Testis (tissue), 3 donors: ENCODE results near the gene FNDC3A. TPM values are rescaled to one million over a fixed set of nuclear protein-coding genes. Genes with fewer than 3 reads are reported as not detected.

Source experiments
- DNase-seq: peaks from one replicate; pipeline ENCODE4 v3.0.0-alpha.2; 2019
- H3K27ac ChIP-seq, 2 donors: fragments of 200-600 bp; sonication (generic); one replicate each; pipeline ENCODE4 v1.5.1; 2019
- H3K27me3 ChIP-seq: fragments of 200-600 bp; sonication (generic); one replicate; pipeline ENCODE4 v1.5.1; 2019
- H3K36me3 ChIP-seq: fragments of 200-600 bp; sonication (generic); one replicate; pipeline ENCODE4 v1.5.1; 2017; ENCODE audit warnings: low read depth; ENCODE audit errors: missing control alignments
- H3K4me1 ChIP-seq: fragments of 200-600 bp; sonication (generic); one replicate; pipeline ENCODE4 v1.5.1; 2019
- H3K4me3 ChIP-seq, 2 donors: fragments of 200-600 bp; sonication (generic); one replicate each; pipeline ENCODE4 v1.5.1; 2017 to 2019
- H3K9me3 ChIP-seq: fragments of 200-600 bp; sonication (generic); one replicate; pipeline ENCODE4 v1.5.1; 2017
- CTCF ChIP-seq, 3 experiments: fragments of 450-650 bp in 2 of 3; fragments of 200-600 bp in 1 of 3; sonication (generic) in 1 of 3; IDR thresholded peaks; one replicate each; pipeline ENCODE4 v1.5.1; 2016 to 2019; ENCODE audit warnings: antibody characterized with exemption in 3 of 3, mild to moderate bottlenecking in 2 of 3, moderate library complexity in 1 of 3
- POLR2A ChIP-seq: fragments of 450-650 bp; IDR thresholded peaks from one replicate; pipeline ENCODE4 v1.6.1; 2017; ENCODE audit warnings: antibody characterized with exemption, mild to moderate bottlenecking, moderate library complexity
- WGBS, 2 donors: methylation state at CpG; one replicate each; pipeline ENCODE4 v1.1.5; 2018; 5-methylcytosine and 5-hydroxymethylcytosine counted together
- intact Hi-C: fragments of 100-400 bp; cut with DNase I; formaldehyde crosslinking; loops from one replicate; pipeline ENCODE4 v1.15.1; 2023; ENCODE audit warnings: low total_unique reads
- polyA plus RNA-seq: library from polyadenylated mRNA; stranded (reverse); fragments of 350-450 nt; fragmentation: Illumina TruSeq; extraction: RNeasy Lipid Tissue Mini Kit (QIAGEN cat#74804); gene quantifications from one replicate; pipeline ENCODE4 v1.2.3, GENCODE V29; 2014; ENCODE audit warnings: low read depth, low replicate concordance; ENCODE audit not compliant: insufficient read depth
- total RNA-seq, 2 donors: library from RNA; depleted of rRNA; stranded (reverse); fragments of >200 nt; gene quantifications; one replicate each; pipeline ENCODE4 v1.2.3, GENCODE V29; 2016

FNDC3A gene
- total and polyA plus RNA-seq, 3 donors from 2014 or later = 52.5 to 77.3 (median 75.0) TPM

- Histone ChIP-seq H3K9me3 (no peaks in the 10 kb centered on the region), H3K27me3 (no peaks in the 10 kb centered on the region), H3K4me1 (peaks cover 9% of the 10 kb centered on the region), H3K27ac (no peak overlapping the region), H3K4me3 (no peak overlapping the region), H3K36me3 (no peaks in the 10 kb centered on the region)
- TF ChIP-seq POLR2A (no peak), CTCF (IDR thresholded peaks at IDR 0.05) (no peak)
- no peak for DNase-seq
- whole genome bisulfite sequencing, 2 donors = 90 to 94% methylated on average over 5 of the region's 5 CpGs
- intact Hi-C loops = no loop called here
Observed at GRCh38 chr13:49210669-49211068, 235.0 kb downstream of the FNDC3A start.

GRCh38 chr13:49213539-49213938 lies 237.8 kb downstream of the FNDC3A start:
- Histone ChIP-seq H3K4me1 (peaks cover 9% of the 10 kb centered on the region), H3K36me3 (no peaks in the 10 kb centered on the region), H3K9me3 (no peaks in the 10 kb centered on the region), H3K4me3 (no peak overlapping the region), H3K27me3 (no peaks in the 10 kb centered on the region), H3K27ac (no peak overlapping the region)
- no peak for DNase-seq
- intact Hi-C loops = no loop called here
- WGBS, 2 donors = 97 to 100% methylated on average over 1 of the region's 1 CpG
- TF ChIP-seq CTCF (IDR thresholded peaks at IDR 0.05) (no peak), POLR2A (no peak)

- no peak for TF ChIP-seq POLR2A
- TF ChIP-seq CTCF (IDR thresholded peaks at IDR 0.05) = no peak
- intact Hi-C loops = no loop called here
- WGBS, 2 donors = 50 to 66% methylated on average over 6 of the region's 6 CpGs
Observed at GRCh38 chr13:49213997-49214916, 238.5 kb downstream of the FNDC3A start.

GRCh38 chr13:49214917-49215376 lies 239.2 kb downstream of the FNDC3A start:
- TF ChIP-seq CTCF (IDR thresholded peaks at IDR 0.05) (no peak), POLR2A (no peak)
- peak; percentile 32 for DNase-seq

More at GRCh38 chr13:49213997-49214916, 238.5 kb downstream of the FNDC3A start:
- H3K27ac ChIP-seq = no peak overlapping the region
- no peaks in the 10 kb centered on the region for H3K36me3 ChIP-seq
- H3K27me3 ChIP-seq = no peaks in the 10 kb centered on the region
- H3K4me3 ChIP-seq = no peak overlapping the region
- DNase-seq = no peak
- no peaks in the 10 kb centered on the region for H3K9me3 ChIP-seq
- H3K4me1 ChIP-seq = peaks cover 9% of the 10 kb centered on the region

More at GRCh38 chr13:49214917-49215376, 239.2 kb downstream of the FNDC3A start:
- no peak overlapping the region for H3K4me3 ChIP-seq
- no peak overlapping the region for H3K27ac ChIP-seq
- no peaks in the 10 kb centered on the region for H3K27me3 ChIP-seq
- WGBS, 2 donors = 32 to 50% methylated on average over 4 to 6 of the region's 6 CpGs
- intact Hi-C loops = no loop called here
- H3K4me1 ChIP-seq = peaks cover 9% of the 10 kb centered on the region
- no peaks in the 10 kb centered on the region for H3K9me3 ChIP-seq
- H3K36me3 ChIP-seq = no peaks in the 10 kb centered on the region
